ENCODE measurements around the gene VTI1A. TPM values are rescaled to one million over a fixed set of nuclear protein-coding genes. Genes with fewer than 3 reads are reported as not detected.

Gene VTI1A
- total and polyA plus RNA-seq, 2 experiments from 2014 or later: 26.8 to 31.0 TPM

GRCh38 chr10:112711366-112711765, 264.4 kb downstream of the VTI1A start:
- Mint-ChIP-seq H3K9me3 (no peaks in the 10 kb centered on the region), H3K27ac (no peak overlapping the region), H3K4me3 (no peak overlapping the region), H3K36me3 (ENCODE audit: low read depth) (peaks cover 3% of the 10 kb centered on the region; the same call in 1 of the 3 replicates), H3K4me1 (peaks cover 39% of the 10 kb centered on the region), H3K27me3 (ENCODE audit: insufficient read depth, low read depth, poor library complexity) (peaks cover 4% of the 10 kb centered on the region)
- Histone ChIP-seq H3K4me1 (ENCODE audit: insufficient read depth) (peaks cover 37% of the 10 kb centered on the region), H3F3A (replicated peaks; ENCODE audit: low read depth) (no peaks in the 10 kb centered on the region; the same call in 1 of the 2 replicates), H3K27ac (ENCODE audit: low read depth) (no peak overlapping the region), H3K36me3 (ENCODE audit: insufficient read depth) (no peaks in the 10 kb centered on the region), H3K4me3 (no peak overlapping the region), H4K20me1 (replicated peaks; ENCODE audit: insufficient read depth) (no peaks in the 10 kb centered on the region), H2AFZ (no peak overlapping the region), H3K79me2 (replicated peaks; ENCODE audit: insufficient read depth) (no peaks in the 10 kb centered on the region), H3K9me2 (ENCODE audit: insufficient read depth) (no peaks in the 10 kb centered on the region; the same call in 1 of the 2 replicates), H3K27me3 (ENCODE audit: insufficient read depth) (no peaks in the 10 kb centered on the region), H3K4me2 (no peak overlapping the region)
- DNase-seq (ENCODE audit: low spot score) (no peak), ATAC-seq (no peak)
- TF ChIP-seq ZNF331 (CRISPR knock-in tag; IDR thresholded peaks at IDR 0.05; ENCODE audit: low read depth) (no peak), ZNF114 (CRISPR knock-in tag; IDR thresholded peaks at IDR 0.05) (no peak), REST (IDR thresholded peaks at IDR 0.05; ENCODE audit: unreplicated experiment) (no peak), ETS1 (IDR thresholded peaks at IDR 0.05) (no peak), STAT1 (IDR thresholded peaks at IDR 0.05; ENCODE audit: unreplicated experiment) (no peak), EZH2phosphoT487 (IDR thresholded peaks at IDR 0.05; ENCODE audit: unreplicated experiment) (no peak), EZH2 (IDR thresholded peaks at IDR 0.05; ENCODE audit: low read depth, unreplicated experiment) (no peak), CTCF (conservative IDR thresholded peaks at IDR 0.05; ENCODE audit: low read depth in 2 of 2) (no peak), CREB1 (CRISPR knock-in tag; IDR thresholded peaks at IDR 0.05; ENCODE audit: low read depth) (no peak), JUNB (IDR thresholded peaks at IDR 0.05; ENCODE audit: unreplicated experiment) (no peak), NANOG (IDR thresholded peaks at IDR 0.05; ENCODE audit: borderline replicate concordance) (no peak), POLR2AphosphoS5 (IDR thresholded peaks at IDR 0.05; ENCODE audit: low read depth) (no peak), ZNF462 (CRISPR knock-in tag; IDR thresholded peaks at IDR 0.05) (no peak)
